HG02763 (cell line): ENCODE results near the gene FAM219A.
"Not testable (repeated sequence)": the region's sequence is repeated elsewhere in the genome, so short reads cannot be mapped to it uniquely, and the experiment has no call there.

ENCODE experiments used
- ATAC-seq: cut with Tn5 transposase; IDR thresholded peaks from one replicate; pipeline ENCODE4 v1.9.1; 2021; ENCODE audit warnings: mild to moderate bottlenecking, moderate library complexity; ENCODE audit not compliant: unreplicated experiment

The FAM219A gene

GRCh38 chr9:34485822-34486221 lies 27.5 kb upstream of the FAM219A start:
- ATAC-seq: no peak

- ATAC-seq: no peak
Observed at GRCh38 chr9:34484678-34485077, 26.3 kb upstream of the FAM219A start.

GRCh38 chr9:34482746-34483145 lies 24.4 kb upstream of the FAM219A start:
- ATAC-seq: not testable (repeated sequence)

- ATAC-seq: not testable (repeated sequence)
Observed at GRCh38 chr9:34481620-34482019, 23.2 kb upstream of the FAM219A start.

DNA sequence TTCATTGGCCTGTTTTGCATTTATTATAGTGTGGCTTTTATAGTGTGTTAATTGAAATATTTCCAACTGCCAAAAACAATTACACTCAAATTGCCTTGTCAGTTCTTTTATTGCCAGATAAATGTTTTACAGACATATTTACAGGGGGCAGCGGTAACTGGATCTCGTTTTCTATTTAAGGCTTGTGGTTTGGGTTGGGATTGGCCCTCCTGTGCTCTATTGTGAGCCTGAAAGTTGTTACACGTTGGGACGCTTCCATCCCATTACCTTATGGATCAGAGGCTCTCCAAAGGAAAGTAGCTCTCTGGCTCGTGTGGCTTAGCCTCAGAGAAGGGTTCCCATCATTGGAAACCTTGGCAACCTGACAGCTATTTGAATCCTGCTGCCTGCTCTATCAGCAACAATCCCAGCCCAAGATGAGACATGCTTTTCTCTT lies 21.1 kb upstream of the FAM219A start:
- no peak for ATAC-seq

DNA sequence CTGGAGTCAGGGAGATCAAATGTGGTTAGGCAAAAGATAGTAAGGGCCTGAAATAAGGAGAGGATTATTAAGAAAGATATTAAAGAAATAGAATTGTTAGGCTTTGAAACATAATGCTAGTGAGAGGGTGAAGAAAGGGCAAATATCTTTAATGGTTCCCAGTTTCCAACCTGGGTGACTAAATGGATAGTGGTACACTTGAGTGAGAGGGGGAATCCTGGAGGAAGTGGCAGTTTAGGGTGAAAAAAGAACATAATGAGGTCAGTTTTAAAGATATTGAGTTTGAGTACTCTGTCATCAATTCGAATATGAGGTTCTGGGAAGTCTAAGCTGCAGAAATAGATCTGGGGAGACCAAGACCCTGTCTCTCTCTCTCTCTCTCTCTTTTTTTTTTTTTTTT lies 19.2 kb upstream of the FAM219A start:
- no peak for ATAC-seq

DNA sequence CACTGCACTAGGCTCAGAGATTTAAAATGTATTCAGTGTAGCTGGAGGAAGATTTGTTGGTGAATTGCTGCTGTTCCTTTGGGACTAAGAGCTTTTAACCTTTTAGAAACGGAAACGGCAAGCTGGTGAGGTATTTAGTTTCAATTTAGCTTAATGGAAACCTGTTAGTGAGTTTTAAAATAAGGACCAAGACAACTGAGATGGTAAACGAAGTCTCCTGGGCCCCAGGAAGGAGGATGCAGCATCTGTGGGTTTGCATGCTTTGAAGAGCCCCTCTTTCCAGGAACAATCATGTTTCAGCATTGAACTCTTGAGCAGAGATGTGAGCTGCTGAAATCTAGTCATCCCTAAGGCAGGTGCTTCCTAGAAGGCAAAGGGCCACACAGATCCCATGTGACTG lies 16.7 kb upstream of the FAM219A start:
- no peak for ATAC-seq

DNA sequence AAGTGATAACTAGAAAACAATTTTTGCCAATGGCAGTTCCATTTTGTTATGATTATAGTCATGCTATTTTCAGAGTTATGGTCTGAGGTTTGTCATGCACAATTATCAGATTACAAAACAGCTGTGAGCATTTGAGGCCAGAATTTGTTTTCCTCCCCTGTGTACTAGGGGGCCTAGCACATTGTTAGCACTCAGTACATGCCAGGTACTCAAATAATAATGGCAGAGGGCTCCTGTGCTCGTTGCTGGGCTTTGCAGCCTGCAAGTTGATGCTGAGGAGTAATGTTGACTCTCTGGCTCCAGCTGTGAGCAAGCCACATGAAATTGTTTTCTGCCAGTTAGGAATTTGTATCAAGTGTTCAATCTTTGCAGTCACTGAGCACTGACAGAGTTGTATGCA lies 7.1 kb upstream of the FAM219A start:
- ATAC-seq: no peak

DNA sequence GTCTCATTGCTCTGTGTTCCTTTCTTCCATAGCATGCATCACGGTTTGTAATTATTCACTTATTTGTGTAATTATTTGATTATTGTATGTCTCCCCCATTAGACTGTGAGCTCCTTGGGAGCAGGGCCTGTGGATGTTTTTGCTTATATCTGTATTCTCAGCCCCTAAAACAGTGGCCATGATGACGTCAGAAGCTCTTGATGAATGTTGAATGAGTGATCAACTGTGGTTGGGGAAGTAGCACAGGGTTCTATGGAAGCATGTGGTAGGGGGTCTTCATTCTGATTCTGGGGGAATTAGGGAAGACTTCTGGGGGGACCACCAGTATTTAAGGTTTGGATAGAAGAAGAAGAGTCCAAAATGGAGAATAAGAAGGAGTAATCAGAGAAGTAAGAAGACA lies 6.2 kb upstream of the FAM219A start:
- ATAC-seq: no peak

- no peak for ATAC-seq
Observed at GRCh38 chr9:34463901-34464232, 5.5 kb upstream of the FAM219A start.

- ATAC-seq: no peak
Observed at GRCh38 chr9:34463098-34463900, 4.9 kb upstream of the FAM219A start.

DNA sequence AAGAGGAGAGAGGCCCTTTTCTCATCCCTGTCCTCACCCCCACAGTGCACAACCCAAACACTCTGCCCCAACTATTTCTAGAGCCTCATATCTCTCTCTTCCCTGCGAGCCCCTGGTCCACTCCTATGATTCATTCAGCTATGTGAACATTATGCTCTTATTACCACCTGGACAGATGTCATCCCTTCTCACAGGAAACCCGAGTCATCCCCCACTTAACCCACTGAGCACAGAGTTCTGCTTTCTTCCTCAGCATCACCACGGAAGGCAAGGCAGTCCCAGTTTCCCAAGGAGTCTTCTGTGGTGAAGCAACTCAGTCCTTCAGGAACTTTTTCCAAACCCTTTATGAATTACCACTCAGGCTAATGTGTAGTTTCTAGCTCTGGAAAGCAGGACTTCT lies 1.6 kb upstream of the FAM219A start:
- ATAC-seq: no peak

- ATAC-seq: no peak
Observed at GRCh38 chr9:34459356-34459755, 986 bp upstream of the FAM219A start.

DNA sequence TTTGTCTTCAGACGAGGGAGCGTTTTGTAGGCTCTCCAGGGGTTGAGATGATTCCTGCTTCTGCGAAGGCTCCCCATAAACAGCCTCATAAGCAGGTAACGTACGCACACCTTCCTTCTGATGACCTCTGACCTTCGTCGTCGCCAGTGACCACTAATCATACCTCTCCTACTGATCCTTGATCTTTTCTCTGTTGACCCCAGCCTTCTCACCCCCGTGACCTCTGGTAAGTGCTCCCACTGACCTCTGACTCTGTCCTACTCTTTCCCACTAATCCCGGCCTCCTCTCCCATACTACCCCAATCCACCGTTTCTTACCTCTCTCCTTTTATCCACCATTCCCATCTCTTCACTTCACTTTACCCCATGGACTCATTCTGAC lies 580 bp upstream of the FAM219A start:
- no peak for ATAC-seq

- no peak for ATAC-seq
Observed at GRCh38 chr9:34457266-34458012, 931 bp downstream of the FAM219A start.

GRCh38 chr9:34456746-34457145 lies 1.6 kb downstream of the FAM219A start:
- no peak for ATAC-seq

- ATAC-seq: no peak
Observed at GRCh38 chr9:34456151-34456550, 2.2 kb downstream of the FAM219A start.

- no peak for ATAC-seq
Observed at GRCh38 chr9:34454571-34455065, 3.8 kb downstream of the FAM219A start.

DNA sequence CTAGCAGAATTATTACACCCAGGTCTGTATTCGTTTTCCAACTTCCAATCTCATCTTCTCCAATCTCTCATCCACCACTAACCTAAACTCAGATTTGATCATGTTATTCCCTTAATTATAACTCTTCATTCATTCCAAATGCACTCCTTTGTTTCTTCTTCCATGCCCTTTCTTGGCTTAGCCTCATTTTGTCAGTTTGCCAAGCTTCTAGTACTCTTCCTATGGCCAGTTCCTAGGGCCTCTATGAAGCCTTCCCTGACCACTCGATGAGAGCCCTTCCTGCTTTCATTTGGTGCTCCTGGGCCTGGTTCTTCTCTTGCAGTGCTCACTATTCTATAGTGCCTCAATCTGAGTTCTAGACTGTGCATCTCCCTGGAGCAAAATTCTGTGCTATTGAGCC lies 5.8 kb downstream of the FAM219A start:
- ATAC-seq: no peak

DNA sequence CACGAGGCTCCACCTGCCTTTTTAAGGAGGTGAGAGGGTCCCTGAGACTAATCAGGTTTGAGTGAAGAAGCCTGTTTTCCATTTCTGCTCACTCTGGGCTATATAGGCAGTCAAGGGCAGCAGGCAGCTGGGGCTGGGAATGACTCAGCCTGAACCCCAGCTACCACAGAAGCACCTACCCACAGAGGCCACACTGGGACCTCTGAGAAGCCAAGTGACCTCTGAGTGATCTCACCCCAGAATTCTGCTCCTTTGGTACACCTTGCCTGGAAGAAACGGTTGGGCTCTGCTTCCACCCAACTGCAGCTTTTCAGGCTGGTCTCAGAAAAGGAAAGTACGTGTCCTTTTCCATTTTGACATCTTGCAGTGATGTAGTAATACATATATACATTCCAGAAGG lies 6.8 kb downstream of the FAM219A start:
- no peak for ATAC-seq

GRCh38 chr9:34451135-34451534 lies 7.2 kb downstream of the FAM219A start:
- no peak for ATAC-seq

DNA sequence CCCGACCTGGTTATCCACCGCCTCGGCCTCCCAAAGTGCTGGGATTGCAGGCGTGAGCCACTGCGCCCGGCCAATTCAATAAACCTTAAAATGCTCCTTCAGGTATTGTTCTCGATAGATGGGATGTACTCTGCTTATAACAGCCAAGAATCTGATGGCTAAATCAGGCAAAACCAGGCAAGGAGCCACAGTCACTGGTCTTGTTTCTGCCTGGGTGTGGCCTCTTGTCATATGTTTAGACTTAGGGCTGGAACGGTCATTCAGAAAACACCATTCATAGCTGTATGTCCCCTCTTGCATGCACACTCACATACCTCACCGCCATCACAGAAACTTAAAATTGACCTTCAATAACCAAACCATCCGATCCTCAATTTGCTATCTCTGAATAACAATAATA lies 7.7 kb downstream of the FAM219A start:
- no peak for ATAC-seq
